Endodermal cell (in vitro differentiated cells): ENCODE measurements around the gene BMP2K. TPM values are rescaled to one million over a fixed set of nuclear protein-coding genes. Genes with fewer than 3 reads are reported as not detected.
A peak's percentile ranks its signal among the peaks of the same experiment; 100 is the strongest.

Source experiments
- DNase-seq: peaks from one replicate; pipeline ENCODE4 v3.0.0-alpha.2; 2017
- H3K27ac ChIP-seq: 2 replicates; pipeline ENCODE4 v1.5.1; 2013; ENCODE audit warnings: mild to moderate bottlenecking, low read depth, low read length, moderate library complexity
- H3K27me3 ChIP-seq: 2 replicates; pipeline ENCODE4 v1.6.1; 2013; ENCODE audit warnings: mild to moderate bottlenecking, low read length, moderate library complexity; ENCODE audit not compliant: insufficient read depth, control insufficient read depth, poor library complexity, severe bottlenecking
- H3K36me3 ChIP-seq: 2 replicates; pipeline ENCODE4 v1.7.0; 2013; ENCODE audit warnings: mild to moderate bottlenecking, low read length, moderate library complexity; ENCODE audit not compliant: control insufficient read depth, insufficient read depth
- H3K4me1 ChIP-seq: one replicate; pipeline ENCODE4 v1.7.0; 2013; ENCODE audit warnings: low read length; ENCODE audit not compliant: control insufficient read depth, insufficient read depth
- H3K4me3 ChIP-seq: 2 replicates; pipeline ENCODE4 v1.5.1; 2013; ENCODE audit warnings: mild to moderate bottlenecking, low read length, moderate library complexity
- H3K9ac ChIP-seq: 2 replicates; pipeline ENCODE4 v1.6.1; 2013; ENCODE audit warnings: mild to moderate bottlenecking, low read length, moderate library complexity; ENCODE audit not compliant: poor library complexity, severe bottlenecking; ENCODE audit errors: extremely low read depth
- H3K9me3 ChIP-seq: 2 replicates; pipeline ENCODE4 v1.6.1; 2013; ENCODE audit warnings: mild to moderate bottlenecking, low read length, moderate library complexity; ENCODE audit not compliant: control insufficient read depth
- H3K27ac Mint-ChIP-seq: 2 replicates; pipeline ENCODE4 v1.8.0; 2020; ENCODE audit warnings: mixed read lengths
- H3K27me3 Mint-ChIP-seq: 2 replicates; pipeline ENCODE4 v1.8.0; 2021; ENCODE audit warnings: mild to moderate bottlenecking, mixed read lengths; ENCODE audit not compliant: insufficient read depth
- H3K36me3 Mint-ChIP-seq: 2 replicates; pipeline ENCODE4 v1.8.0; 2020; ENCODE audit warnings: low read depth, mixed read lengths
- H3K4me1 Mint-ChIP-seq: 2 replicates; pipeline ENCODE4 v1.8.0; 2020; ENCODE audit warnings: mixed read lengths
- H3K4me3 Mint-ChIP-seq: 2 replicates; pipeline ENCODE4 v1.8.0; 2020; ENCODE audit warnings: mild to moderate bottlenecking, moderate library complexity, mixed read lengths
- H3K9me3 Mint-ChIP-seq: 2 replicates; pipeline ENCODE4 v1.8.0; 2020; ENCODE audit warnings: mild to moderate bottlenecking, mixed read lengths
- CTCF ChIP-seq: fragments of 200-600 bp; sonication (generic); conservative IDR thresholded peaks from 2 replicates; pipeline ENCODE4 v1.5.0; 2021; ENCODE audit warnings: antibody characterized with exemption, mild to moderate bottlenecking
- WGBS, 2 experiments: methylation state at CpG; one replicate each; pipeline versions ENCODE4 v1.1.5 to v1.1.7; 2013; ENCODE audit warnings: missing lambda C conversion rate in 2 of 2, mixed read lengths in 1 of 2; ENCODE audit not compliant: insufficient coverage in 1 of 2, insufficient read length in 1 of 2; 5-methylcytosine and 5-hydroxymethylcytosine counted together
- total RNA-seq, 2 donors: library from RNA; stranded (reverse); fragmentation: NEBNext Ultra II Directional in 1 of 2; extraction: Animal tissue kit (Norgen Biotek cat#: 25700) in 1 of 2; gene quantifications; 2 replicates in 1 of 2; 3 replicates in 1 of 2; pipeline ENCODE4 v1.2.1, GENCODE V29; 2021

The BMP2K gene
- total RNA-seq, 2 donors from 2014 or later: 39.4 to 49.1 TPM

- 87 to 91% methylated on average over 2 of the region's 2 CpGs for WGBS, 2 experiments
- TF ChIP-seq CTCF: no peak
- H3K27ac Mint-ChIP-seq: no peak overlapping the region
- Histone ChIP-seq H3K9me3 (peaks cover 13% of the 10 kb centered on the region), H3K4me3 (no peak overlapping the region), H3K36me3 (peaks cover 7% of the 10 kb centered on the region), H3K9ac (no peak overlapping the region), H3K27me3 (no peaks in the 10 kb centered on the region), H3K4me1 (no peaks in the 10 kb centered on the region), H3K27ac (no peak overlapping the region)
- H3K27me3 Mint-ChIP-seq: no peaks in the 10 kb centered on the region
- DNase-seq: no peak
- no peak overlapping the region for H3K4me3 Mint-ChIP-seq
- peaks cover 11% of the 10 kb centered on the region for H3K9me3 Mint-ChIP-seq
- H3K36me3 Mint-ChIP-seq: peaks cover 19% of the 10 kb centered on the region
- H3K4me1 Mint-ChIP-seq: peaks cover 12% of the 10 kb centered on the region
Measured at GRCh38 chr4:78796526-78796925, 20.4 kb downstream of the BMP2K start.

- Mint-ChIP-seq H3K27ac (peak overlapping the region; percentile 53), H3K9me3 (peaks cover 11% of the 10 kb centered on the region), H3K27me3 (no peaks in the 10 kb centered on the region), H3K4me1 (peaks cover 12% of the 10 kb centered on the region), H3K36me3 (peaks cover 19% of the 10 kb centered on the region), H3K4me3 (no peak overlapping the region)
- H3K4me3 ChIP-seq: no peak overlapping the region
- peaks cover 7% of the 10 kb centered on the region for H3K36me3 ChIP-seq
- no peaks in the 10 kb centered on the region for H3K27me3 ChIP-seq
- no peak overlapping the region for H3K9ac ChIP-seq
- no peak for TF ChIP-seq CTCF
- H3K4me1 ChIP-seq: no peaks in the 10 kb centered on the region
- 94 to 100% methylated on average over 1 to 4 of the region's 4 CpGs for WGBS, 2 experiments
- no peak for DNase-seq
- H3K9me3 ChIP-seq: peaks cover 13% of the 10 kb centered on the region
- no peak overlapping the region for H3K27ac ChIP-seq
Measured at GRCh38 chr4:78797777-78798284, 21.7 kb downstream of the BMP2K start.

GRCh38 chr4:78799551-78800495 lies 23.7 kb downstream of the BMP2K start:
- H3K27ac Mint-ChIP-seq: no peak overlapping the region

More at GRCh38 chr4:78799551-78800495, 23.7 kb downstream of the BMP2K start:
- Histone ChIP-seq H3K36me3 (peaks cover 5% of the 10 kb centered on the region), H3K9ac (no peak overlapping the region), H3K9me3 (peaks cover 5% of the 10 kb centered on the region), H3K27ac (no peak overlapping the region), H3K4me1 (no peaks in the 10 kb centered on the region), H3K27me3 (no peaks in the 10 kb centered on the region), H3K4me3 (no peak overlapping the region)
- Mint-ChIP-seq H3K4me3 (no peak overlapping the region), H3K4me1 (peaks cover 12% of the 10 kb centered on the region), H3K9me3 (peaks cover 9% of the 10 kb centered on the region), H3K36me3 (peaks cover 14% of the 10 kb centered on the region), H3K27me3 (no peaks in the 10 kb centered on the region)
- TF ChIP-seq CTCF: no peak
- DNase-seq: no peak
- WGBS, 2 experiments: 89 to 98% methylated on average over 4 to 5 of the region's 5 CpGs
